HL-60 (cell line): ENCODE measurements around the gene SMARCA4.

ENCODE experiments used
- DNase-seq, 2 experiments: peaks; one replicate each; pipeline ENCODE4 v3.0.0-alpha.2; 2010 to 2020; ENCODE audit warnings: low read depth in 1 of 2, low spot score in 1 of 2
- H3K27ac ChIP-seq: fragments of 250-450 bp; sonication (Bioruptor Pico); replicated peaks from 2 replicates; pipeline ENCODE4 v1.5.1; 2020; ENCODE audit warnings: mild to moderate bottlenecking, moderate library complexity
- H3K27me3 ChIP-seq: fragments of 250-450 bp; sonication (Bioruptor Pico); 2 replicates; pipeline ENCODE4 v1.5.1; 2021; ENCODE audit warnings: mild to moderate bottlenecking, moderate library complexity; ENCODE audit not compliant: insufficient read depth, poor library complexity, severe bottlenecking
- H3K4me3 ChIP-seq: replicated peaks from 2 replicates; pipeline ENCODE4 v1.5.1; 2011; ENCODE audit warnings: mild to moderate bottlenecking, control low read depth, low read length; ENCODE audit not compliant: insufficient read depth
- GABPA ChIP-seq: IDR thresholded peaks from 2 replicates; pipeline ENCODE4 v1.6.1; 2012; ENCODE audit warnings: low read depth
- POLR2AphosphoS5 ChIP-seq: IDR thresholded peaks from 2 replicates; pipeline ENCODE4 v1.6.1; 2012; ENCODE audit warnings: low read depth
- SPI1 ChIP-seq: IDR thresholded peaks from 2 replicates; pipeline ENCODE4 v1.6.1; 2012; ENCODE audit warnings: low read depth, mild to moderate bottlenecking, borderline replicate concordance
- TF ChIP-seq, protein P1 (sequence below): IDR thresholded peaks from one replicate; pipeline ENCODE4 v1.5.1; 2011; ENCODE audit warnings: low read length, control low read depth, inconsistent platforms; ENCODE audit not compliant: insufficient read depth
- TF ChIP-seq, protein P2 (sequence below): IDR thresholded peaks from 2 replicates; pipeline ENCODE4 v1.6.1; 2012; ENCODE audit warnings: low read depth; ENCODE audit not compliant: insufficient replicate concordance

SMARCA4 gene

DNA sequence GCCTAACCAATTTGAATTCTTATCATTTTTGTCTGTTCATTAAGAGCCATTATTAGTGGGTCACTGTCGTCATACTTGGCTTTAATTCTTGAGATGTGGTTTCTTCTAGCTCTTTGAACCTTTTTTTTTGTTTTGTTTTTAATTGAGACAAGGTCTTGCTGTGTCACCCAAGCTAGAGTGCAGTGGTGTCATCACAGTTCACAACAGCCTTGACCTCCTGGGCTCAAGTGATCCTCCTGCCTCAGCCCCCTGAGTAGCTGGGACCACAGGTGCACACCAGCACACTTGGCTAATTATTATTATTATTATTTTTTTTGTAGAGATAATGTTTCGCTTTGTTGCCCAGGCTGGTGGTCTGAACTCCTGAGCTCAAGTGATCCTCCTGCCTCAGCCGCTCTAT lies 102.6 kb downstream of the SMARCA4 start:
- no peaks in the 10 kb centered on the region for H3K27me3 ChIP-seq
- no peak overlapping the region for H3K27ac ChIP-seq
- DNase-seq, result no peak
- no peak overlapping the region for H3K4me3 ChIP-seq
- no peak for TF ChIP-seq SPI1
- TF ChIP-seq, protein P1, sequence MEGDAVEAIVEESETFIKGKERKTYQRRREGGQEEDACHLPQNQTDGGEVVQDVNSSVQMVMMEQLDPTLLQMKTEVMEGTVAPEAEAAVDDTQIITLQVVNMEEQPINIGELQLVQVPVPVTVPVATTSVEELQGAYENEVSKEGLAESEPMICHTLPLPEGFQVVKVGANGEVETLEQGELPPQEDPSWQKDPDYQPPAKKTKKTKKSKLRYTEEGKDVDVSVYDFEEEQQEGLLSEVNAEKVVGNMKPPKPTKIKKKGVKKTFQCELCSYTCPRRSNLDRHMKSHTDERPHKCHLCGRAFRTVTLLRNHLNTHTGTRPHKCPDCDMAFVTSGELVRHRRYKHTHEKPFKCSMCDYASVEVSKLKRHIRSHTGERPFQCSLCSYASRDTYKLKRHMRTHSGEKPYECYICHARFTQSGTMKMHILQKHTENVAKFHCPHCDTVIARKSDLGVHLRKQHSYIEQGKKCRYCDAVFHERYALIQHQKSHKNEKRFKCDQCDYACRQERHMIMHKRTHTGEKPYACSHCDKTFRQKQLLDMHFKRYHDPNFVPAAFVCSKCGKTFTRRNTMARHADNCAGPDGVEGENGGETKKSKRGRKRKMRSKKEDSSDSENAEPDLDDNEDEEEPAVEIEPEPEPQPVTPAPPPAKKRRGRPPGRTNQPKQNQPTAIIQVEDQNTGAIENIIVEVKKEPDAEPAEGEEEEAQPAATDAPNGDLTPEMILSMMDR, result no peak
- TF ChIP-seq, protein P2, sequence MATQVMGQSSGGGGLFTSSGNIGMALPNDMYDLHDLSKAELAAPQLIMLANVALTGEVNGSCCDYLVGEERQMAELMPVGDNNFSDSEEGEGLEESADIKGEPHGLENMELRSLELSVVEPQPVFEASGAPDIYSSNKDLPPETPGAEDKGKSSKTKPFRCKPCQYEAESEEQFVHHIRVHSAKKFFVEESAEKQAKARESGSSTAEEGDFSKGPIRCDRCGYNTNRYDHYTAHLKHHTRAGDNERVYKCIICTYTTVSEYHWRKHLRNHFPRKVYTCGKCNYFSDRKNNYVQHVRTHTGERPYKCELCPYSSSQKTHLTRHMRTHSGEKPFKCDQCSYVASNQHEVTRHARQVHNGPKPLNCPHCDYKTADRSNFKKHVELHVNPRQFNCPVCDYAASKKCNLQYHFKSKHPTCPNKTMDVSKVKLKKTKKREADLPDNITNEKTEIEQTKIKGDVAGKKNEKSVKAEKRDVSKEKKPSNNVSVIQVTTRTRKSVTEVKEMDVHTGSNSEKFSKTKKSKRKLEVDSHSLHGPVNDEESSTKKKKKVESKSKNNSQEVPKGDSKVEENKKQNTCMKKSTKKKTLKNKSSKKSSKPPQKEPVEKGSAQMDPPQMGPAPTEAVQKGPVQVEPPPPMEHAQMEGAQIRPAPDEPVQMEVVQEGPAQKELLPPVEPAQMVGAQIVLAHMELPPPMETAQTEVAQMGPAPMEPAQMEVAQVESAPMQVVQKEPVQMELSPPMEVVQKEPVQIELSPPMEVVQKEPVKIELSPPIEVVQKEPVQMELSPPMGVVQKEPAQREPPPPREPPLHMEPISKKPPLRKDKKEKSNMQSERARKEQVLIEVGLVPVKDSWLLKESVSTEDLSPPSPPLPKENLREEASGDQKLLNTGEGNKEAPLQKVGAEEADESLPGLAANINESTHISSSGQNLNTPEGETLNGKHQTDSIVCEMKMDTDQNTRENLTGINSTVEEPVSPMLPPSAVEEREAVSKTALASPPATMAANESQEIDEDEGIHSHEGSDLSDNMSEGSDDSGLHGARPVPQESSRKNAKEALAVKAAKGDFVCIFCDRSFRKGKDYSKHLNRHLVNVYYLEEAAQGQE, result no peak
- no peak for TF ChIP-seq POLR2AphosphoS5

DNA sequence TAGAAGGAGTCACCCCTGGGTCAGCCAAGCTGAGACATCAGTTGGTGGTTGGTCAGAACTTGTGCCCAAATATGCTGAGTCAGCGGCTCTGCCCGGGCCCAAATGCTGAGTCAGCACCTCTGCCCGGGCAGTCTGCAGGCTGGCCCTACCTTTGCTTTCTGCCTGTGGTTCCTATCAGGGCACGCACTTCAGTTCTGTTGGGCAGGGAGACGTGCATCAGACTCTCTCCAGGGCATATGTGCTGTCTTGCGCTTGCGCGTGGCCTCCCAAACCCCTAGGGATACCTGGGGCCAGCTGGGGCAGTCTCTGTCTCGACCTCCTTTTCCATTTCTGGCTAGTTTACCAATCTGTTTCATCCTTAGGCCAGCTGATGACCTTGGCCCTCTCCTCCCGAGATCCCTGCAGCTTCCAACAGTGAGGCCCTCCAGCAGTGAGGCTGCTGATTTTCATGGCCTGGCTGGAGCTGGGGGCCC lies 104.0 kb downstream of the SMARCA4 start:
- Histone ChIP-seq H3K4me3 (no peak overlapping the region), H3K27me3 (no peaks in the 10 kb centered on the region), H3K27ac (no peak overlapping the region)
- TF ChIP-seq SPI1 (no peak), GABPA (no peak), POLR2AphosphoS5 (no peak)
- TF ChIP-seq, protein P1, result no peak
- TF ChIP-seq, protein P2, result no peak
- no peak for DNase-seq

DNA sequence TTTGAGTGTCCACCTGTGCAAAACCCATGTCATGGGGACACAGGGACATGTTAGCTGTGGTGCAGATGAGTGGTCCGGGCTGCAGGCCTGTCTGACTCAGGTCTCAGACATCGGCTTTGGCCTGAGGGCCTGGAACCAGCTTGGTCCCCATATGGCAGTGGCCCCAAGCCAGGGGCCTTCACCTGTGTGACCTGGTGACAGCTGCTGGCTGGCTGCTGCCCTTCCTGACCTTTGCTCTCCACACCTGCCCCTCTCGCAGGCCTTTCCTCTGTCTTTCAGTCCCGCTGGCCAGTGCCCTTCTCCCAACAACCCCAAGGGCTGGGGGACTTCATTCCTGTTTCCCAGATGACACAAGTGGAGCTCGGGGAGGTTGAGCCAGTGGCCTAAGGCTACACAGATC lies 105.5 kb downstream of the SMARCA4 start:
- Histone ChIP-seq H3K27me3 (no peaks in the 10 kb centered on the region), H3K4me3 (no peak overlapping the region), H3K27ac (no peak overlapping the region)
- no peak for DNase-seq
- no peak for TF ChIP-seq POLR2AphosphoS5
- no peak for TF ChIP-seq GABPA
- TF ChIP-seq, protein P2, result no peak
- TF ChIP-seq, protein P1, result no peak
- TF ChIP-seq SPI1, result no peak
